Fibroblast of villous mesenchyme (primary cell): Measurements from ENCODE around the gene GTF2F2. TPM values are rescaled to one million over a fixed set of nuclear protein-coding genes. Genes with fewer than 3 reads are reported as not detected.
"Not testable (repeated sequence)": the region's sequence is repeated elsewhere in the genome, so short reads cannot be mapped to it uniquely, and the experiment has no call there.

Source experiments
- DNase-seq: peaks from one replicate; pipeline ENCODE4 v3.0.0-alpha.2; 2010; ENCODE audit warnings: low read depth
- H3K4me3 ChIP-seq: 2 replicates; pipeline ENCODE4 v1.5.1; 2011; ENCODE audit warnings: low read depth, mild to moderate bottlenecking, low read length
- CTCF ChIP-seq: IDR thresholded peaks from 2 replicates; pipeline ENCODE4 v1.5.1; 2012; ENCODE audit warnings: low read depth, mild to moderate bottlenecking, low read length; ENCODE audit not compliant: insufficient read depth
- total RNA-seq: library from RNA; depleted of rRNA; stranded (reverse); fragments of >200 nt; gene quantifications from 2 replicates; pipeline ENCODE4 v1.2.3, GENCODE V29; 2012

GTF2F2 gene
- total RNA-seq, 1 donor, result 38.0 TPM

GRCh38 chr13:45185286-45185685 is 65.0 kb downstream of the GTF2F2 start:
- no peak for TF ChIP-seq CTCF
- DNase-seq, result no peak
- H3K4me3 ChIP-seq, result no peak overlapping the region

DNA sequence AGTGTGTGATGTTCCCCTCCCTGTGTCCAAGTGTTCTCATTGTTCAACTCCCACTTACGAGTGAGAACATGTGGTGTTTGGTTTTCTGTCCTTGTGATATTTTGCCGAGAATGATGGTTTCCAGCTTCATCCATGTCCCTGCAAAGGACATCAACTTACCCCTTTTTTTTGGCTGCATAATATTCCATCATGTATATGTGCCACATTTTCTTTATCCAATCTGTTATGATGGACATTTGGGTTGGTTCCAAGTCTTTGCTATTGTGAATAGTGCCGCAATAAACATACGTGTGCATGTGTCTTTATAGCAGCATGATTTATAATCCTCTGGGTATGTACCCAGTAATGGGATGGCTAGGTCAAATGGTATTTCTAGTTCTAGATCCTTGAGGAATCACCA is 68.8 kb downstream of the GTF2F2 start:
- not testable (repeated sequence) for DNase-seq

DNA sequence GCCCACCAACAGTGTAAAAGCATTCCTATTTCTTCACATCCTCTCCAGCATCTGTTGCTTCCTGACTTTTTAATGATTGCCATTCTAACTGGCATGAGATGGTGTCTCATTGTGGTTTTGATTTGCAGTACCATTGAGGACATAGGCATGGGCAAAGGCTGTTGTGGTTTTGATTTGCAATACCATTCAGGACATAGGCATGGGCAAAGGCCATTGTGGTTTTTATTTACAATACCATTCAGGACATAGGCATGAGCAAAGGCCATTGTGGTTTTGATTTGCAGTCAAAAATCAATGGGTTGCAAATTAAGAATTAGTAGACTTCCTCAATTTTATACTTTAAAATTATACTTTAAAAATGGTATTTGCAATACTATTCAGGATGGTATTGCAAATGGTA is 69.2 kb downstream of the GTF2F2 start:
- H3K4me3 ChIP-seq, DNase-seq: not testable (repeated sequence)

More for the DNA sequence above, 68.8 kb downstream of the GTF2F2 start:
- H3K4me3 ChIP-seq, result not testable (repeated sequence)

GRCh38 chr13:45191874-45192273 is 71.6 kb downstream of the GTF2F2 start:
- no peak for TF ChIP-seq CTCF
- no peak for DNase-seq
- H3K4me3 ChIP-seq, result no peak overlapping the region

- peak; percentile 46 for DNase-seq
- TF ChIP-seq CTCF, result peak; percentile 58
- H3K4me3 ChIP-seq, result no peak overlapping the region
Observed at GRCh38 chr13:45194081-45194939, 74.0 kb downstream of the GTF2F2 start.

- DNase-seq, result peak; percentile 45
Observed at GRCh38 chr13:45195421-45195820, 75.1 kb downstream of the GTF2F2 start.

GRCh38 chr13:45196096-45196495 is 75.8 kb downstream of the GTF2F2 start:
- DNase-seq, result no peak
- TF ChIP-seq CTCF, result no peak
- no peak overlapping the region for H3K4me3 ChIP-seq

More at GRCh38 chr13:45195421-45195820, 75.1 kb downstream of the GTF2F2 start:
- no peak overlapping the region for H3K4me3 ChIP-seq
- TF ChIP-seq CTCF, result no peak

DNA sequence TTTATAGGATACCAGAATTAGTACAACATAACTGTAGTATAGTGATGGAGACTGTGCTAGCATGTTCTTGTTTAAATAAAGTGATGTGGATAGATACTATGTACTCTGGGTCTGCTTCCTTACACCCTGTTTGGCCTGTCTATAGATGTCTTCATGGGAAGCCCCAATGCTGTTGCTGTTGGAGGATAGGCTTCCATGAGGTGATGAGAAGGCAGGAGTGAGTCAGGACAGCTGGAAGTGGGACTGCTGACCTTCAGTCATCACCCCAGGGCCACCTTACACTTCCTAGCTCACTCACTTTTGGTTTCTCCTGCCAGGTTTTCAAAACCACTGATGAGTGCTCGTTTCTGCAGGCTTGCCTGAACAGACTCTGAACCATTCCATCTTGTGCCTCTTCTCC is 76.3 kb downstream of the GTF2F2 start:
- no peak for TF ChIP-seq CTCF
- no peak overlapping the region for H3K4me3 ChIP-seq
- peak; percentile 30 for DNase-seq
